HepG2 (cell line): ENCODE results near the gene LGALS1. TPM values are rescaled to one million over a fixed set of nuclear protein-coding genes. Genes with fewer than 3 reads are reported as not detected.

ENCODE experiments used
- ATAC-seq: fragments of 200-7000 bp; cut with Tn5 transposase; 3 replicates; pipeline ENCODE4 v1.9.1; 2020; ENCODE audit warnings: mild to moderate bottlenecking, moderate library complexity
- BruUV-seq: library from RNA; stranded (reverse); fragments of 400-500 nt; replicated peaks from 2 replicates; lab custom pipeline; 2021; lab: Mats Ljungman, UMichigan
- CTCF ChIA-PET: fragments of 300-600 bp; formaldehyde crosslinking; extraction: SDS; loops from one replicate; lab custom pipeline; 2021; ENCODE audit warnings: low total read pairs, inconsistent platforms, low intra/inter-chr PET ratio; lab: Yijun Ruan, JAX
- POLR2A ChIA-PET: fragments of 350-600 bp; sonication (Branson Sonifier 250); formaldehyde crosslinking; loops from one replicate; lab custom pipeline; 2020; ENCODE audit warnings: antibody characterized with exemption, inconsistent platforms; lab: Yijun Ruan, JAX
- DNase-seq: peaks from one replicate; pipeline ENCODE4 v3.0.0-alpha.2; 2015; ENCODE audit warnings: low spot score
- FAIRE-seq: peaks from 3 replicates; lab custom pipeline; 2011; peaks lifted over from hg19 to GRCh38; lab: Jason Lieb, UNC
- H2AFZ ChIP-seq: one replicate; pipeline ENCODE4 v1.6.1; 2011; ENCODE audit warnings: low read length, inconsistent platforms
- H3K27ac ChIP-seq: fragments of 300-600 bp; 3 replicates; pipeline ENCODE4 v1.8.0; 2011; ENCODE audit warnings: mixed run types, mild to moderate bottlenecking, mixed read lengths, low read length, inconsistent platforms; ENCODE audit not compliant: insufficient read depth; ENCODE audit errors: extremely low read length
- H3K27me3 ChIP-seq, 2 experiments: fragments of 200-600 bp in 1 of 2; 2 replicates in 1 of 2; 3 replicates in 1 of 2; pipeline versions ENCODE4 v1.6.0 to v1.8.0; 2011; ENCODE audit warnings: low read length in 2 of 2, mild to moderate bottlenecking in 2 of 2, moderate library complexity in 2 of 2, inconsistent platforms in 1 of 2; ENCODE audit not compliant: insufficient read depth in 2 of 2, control insufficient read depth in 1 of 2
- H3K36me3 ChIP-seq, 2 experiments: fragments of 200-600 bp in 1 of 2; replicated peaks in 1 of 2; 2 replicates in 1 of 2; 3 replicates in 1 of 2; pipeline versions ENCODE4 v1.5.1 to v1.8.0; 2011; ENCODE audit warnings: low read length in 2 of 2, inconsistent platforms in 1 of 2; ENCODE audit not compliant: insufficient read depth in 2 of 2, control insufficient read depth in 1 of 2
- H3K4me1 ChIP-seq: 2 replicates; pipeline ENCODE4 v1.5.1; 2012; ENCODE audit warnings: low read length, inconsistent platforms; ENCODE audit not compliant: insufficient read depth
- H3K4me2 ChIP-seq: 2 replicates; pipeline ENCODE4 v1.6.0; 2011; ENCODE audit warnings: low read depth, low read length, inconsistent platforms
- H3K4me3 ChIP-seq, 3 experiments: fragments of 200-600 bp in 1 of 3; sonication (generic), shearing (Covaris generic) in 1 of 3; replicated peaks in 1 of 3; 2 replicates each; pipeline ENCODE4 v1.5.1; 2011 to 2016; ENCODE audit warnings: low read length in 3 of 3, inconsistent platforms in 2 of 3, low read depth in 2 of 3, mild to moderate bottlenecking in 2 of 3, control low read depth in 1 of 3, mixed read lengths in 1 of 3; ENCODE audit not compliant: insufficient read depth in 1 of 3
- H3K79me2 ChIP-seq: one replicate; pipeline ENCODE4 v1.6.1; 2011; ENCODE audit warnings: low read length, inconsistent platforms; ENCODE audit not compliant: insufficient read depth
- H3K9ac ChIP-seq: 2 replicates; pipeline ENCODE4 v1.6.0; 2011; ENCODE audit warnings: mild to moderate bottlenecking, low read depth, low read length, inconsistent platforms; ENCODE audit not compliant: insufficient read depth
- H3K9me3 ChIP-seq: 2 replicates; pipeline ENCODE4 v1.5.1; 2012; ENCODE audit warnings: mild to moderate bottlenecking, low read length
- H4K20me1 ChIP-seq: 2 replicates; pipeline ENCODE4 v1.6.0; 2011; ENCODE audit warnings: inconsistent platforms, mild to moderate bottlenecking, low read length, moderate library complexity; ENCODE audit not compliant: insufficient read depth
- DPF2 ChIP-seq: sonication (generic); formaldehyde crosslinking; IDR thresholded peaks from 2 replicates; pipeline ENCODE4 v1.4.0; 2020; ENCODE audit warnings: mild to moderate bottlenecking, low read depth, missing genetic modification reagents, borderline replicate concordance
- ZFYVE20 ChIP-seq: sonication (generic); formaldehyde crosslinking; IDR thresholded peaks from 2 replicates; pipeline ENCODE4 v1.8.0; 2023; ENCODE audit warnings: low read depth, mild to moderate bottlenecking, moderate library complexity, missing genetic modification reagents, borderline replicate concordance
- ZNF879 ChIP-seq: sonication (generic); formaldehyde crosslinking; IDR thresholded peaks from 2 replicates; pipeline ENCODE4 v1.8.1; 2023; ENCODE audit warnings: missing genetic modification reagents
- WGBS: methylation state at CpG from one replicate; pipeline ENCODE4 v1.1.6; 2017; ENCODE audit warnings: low lambda C conversion rate; 5-methylcytosine and 5-hydroxymethylcytosine counted together
- in situ Hi-C: cut with HindIII; loops from 2 replicates; pipeline ENCODE4 v1.10.0; 2017; ENCODE audit warnings: low pct_unique_long_range_greater_than_20kb; ENCODE audit not compliant: extremely low pct_ligation_motif_present
- intact Hi-C: fragments of 100-400 bp; cut with micrococcal nuclease; formaldehyde crosslinking; loops from one replicate; pipeline ENCODE4 v1.10.0; 2022; ENCODE audit not compliant: unreplicated experiment
- polyA plus RNA-seq, 8 experiments: library from polyadenylated mRNA; depleted of rRNA in 3 of 8; stranded (reverse) in 7 of 8; unstranded in 1 of 8; fragments of >200 nt; fragmentation: Illumina TruSeq in 4 of 8; extraction: Trizol in 4 of 8; gene quantifications; 2 replicates each; pipeline versions ENCODE4 v1.2.1 to v1.2.3, GENCODE V29; 2011 to 2016; ENCODE audit warnings: low read depth in 4 of 8, missing spikeins in 1 of 8, mixed read lengths in 1 of 8; ENCODE audit not compliant: insufficient read depth in 1 of 8
- total RNA-seq, 5 experiments: library from RNA; depleted of rRNA; stranded (reverse); fragments of >200 nt; fragmentation: Illumina TruSeq; extraction: Trizol; gene quantifications; 2 replicates each; pipeline ENCODE4 v1.2.3, GENCODE V29; 2016; ENCODE audit warnings: low read depth in 1 of 5
- TF ChIP-seq, protein P1 (sequence below): sonication (generic); formaldehyde crosslinking; IDR thresholded peaks from 2 replicates; pipeline ENCODE4 v1.4.0; 2020; ENCODE audit warnings: missing genetic modification reagents

Gene LGALS1
- total and polyA plus RNA-seq, 2 of the 13 experiments (the other 11 are each of a cell fraction or from before 2014, with no cell fraction given) = 103 to 858 TPM

DNA sequence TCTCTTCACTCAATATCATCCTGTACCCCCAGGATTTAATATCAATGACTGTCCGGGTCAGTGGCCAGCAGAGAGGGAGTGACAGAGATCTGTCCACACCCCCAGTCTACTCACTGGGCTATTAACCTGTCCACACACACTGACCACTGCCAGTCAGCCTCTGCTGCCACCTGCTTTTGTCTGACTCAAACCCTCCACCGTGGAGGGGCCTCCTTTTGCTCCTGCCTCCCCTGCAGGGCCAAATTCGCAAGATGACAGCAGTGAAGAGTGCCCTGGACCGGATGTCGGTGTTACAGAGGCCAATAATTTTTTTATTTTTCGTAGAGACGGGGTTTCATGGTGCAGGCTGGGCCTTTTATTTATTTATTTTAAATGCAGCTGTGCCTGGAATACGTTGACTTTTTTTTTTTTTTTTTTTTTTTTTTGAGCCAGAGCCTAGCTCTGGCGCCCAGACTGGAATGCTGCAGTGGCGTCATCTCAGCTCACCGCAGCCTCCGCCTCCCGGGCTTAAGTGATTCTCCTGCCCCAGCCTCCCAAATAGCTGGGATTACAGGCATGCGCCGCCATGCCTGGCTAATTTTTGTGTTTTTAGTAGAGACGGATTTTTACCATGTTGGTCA lies 11.8 kb upstream of the LGALS1 start:
- 91% methylated on average over 16 of the region's 16 CpGs for WGBS
- H3K79me2 ChIP-seq = peaks cover 63% of the 10 kb centered on the region
- no peak for FAIRE-seq

More for the DNA sequence above, 11.8 kb upstream of the LGALS1 start:
- in situ Hi-C loops (no loop called here), intact Hi-C loops (no loop called here)
- Histone ChIP-seq H3K4me1 (peaks cover 68% of the 10 kb centered on the region), H3K4me2 (no peak overlapping the region), H3K36me3 (peaks cover 17 to 29% of the 10 kb centered on the region in 2 experiments), H3K4me3 (no peak overlapping the region), H3K27ac (no peak overlapping the region), H3K27me3 (no peaks in the 10 kb centered on the region; a peak in 1 of 5 replicates), H4K20me1 (peaks cover 59% of the 10 kb centered on the region), H3K9ac (no peak overlapping the region), H2AFZ (no peak overlapping the region), H3K9me3 (no peaks in the 10 kb centered on the region)
- no peak for ATAC-seq
- no peak for TF ChIP-seq DPF2 (CRISPR knock-in tag)
- no peak for TF ChIP-seq ZFYVE20 (CRISPR knock-in tag)
- TF ChIP-seq ZNF879 = no peak
- TF ChIP-seq, protein P1, sequence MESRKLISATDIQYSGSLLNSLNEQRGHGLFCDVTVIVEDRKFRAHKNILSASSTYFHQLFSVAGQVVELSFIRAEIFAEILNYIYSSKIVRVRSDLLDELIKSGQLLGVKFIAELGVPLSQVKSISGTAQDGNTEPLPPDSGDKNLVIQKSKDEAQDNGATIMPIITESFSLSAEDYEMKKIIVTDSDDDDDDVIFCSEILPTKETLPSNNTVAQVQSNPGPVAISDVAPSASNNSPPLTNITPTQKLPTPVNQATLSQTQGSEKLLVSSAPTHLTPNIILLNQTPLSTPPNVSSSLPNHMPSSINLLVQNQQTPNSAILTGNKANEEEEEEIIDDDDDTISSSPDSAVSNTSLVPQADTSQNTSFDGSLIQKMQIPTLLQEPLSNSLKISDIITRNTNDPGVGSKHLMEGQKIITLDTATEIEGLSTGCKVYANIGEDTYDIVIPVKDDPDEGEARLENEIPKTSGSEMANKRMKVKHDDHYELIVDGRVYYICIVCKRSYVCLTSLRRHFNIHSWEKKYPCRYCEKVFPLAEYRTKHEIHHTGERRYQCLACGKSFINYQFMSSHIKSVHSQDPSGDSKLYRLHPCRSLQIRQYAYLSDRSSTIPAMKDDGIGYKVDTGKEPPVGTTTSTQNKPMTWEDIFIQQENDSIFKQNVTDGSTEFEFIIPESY (CRISPR knock-in tag) = peak; percentile 55; the same call in 1 of the 2 replicates
- BruUV-seq = no TSS peak
- DNase-seq = no peak
- ChIA-PET CTCF (no interaction called here), POLR2A (interaction anchor here (1.5 to 11.2 kb wide), 3 partner anchors 12 to 26 kb away, joined by 3 to 242 read pairs (median 120); partner anchors contain the start of genes LGALS1 and SH3BP1)
